GM15510 (cell line): Measurements from ENCODE around the gene STK16.
A peak's percentile ranks its signal among the peaks of the same experiment; 100 is the strongest.

Experiments
- POLR2A ChIP-seq: IDR thresholded peaks from 3 replicates; pipeline ENCODE4 v1.6.1; 2011; ENCODE audit warnings: borderline replicate concordance; ENCODE audit not compliant: insufficient read length; ENCODE audit errors: extremely low read depth

Gene STK16

GRCh38 chr2:219225350-219225749 is 19.9 kb upstream of the STK16 start:
- TF ChIP-seq POLR2A = no peak

- TF ChIP-seq POLR2A = no peak
Measured at GRCh38 chr2:219228041-219228910, 17.0 kb upstream of the STK16 start.

GRCh38 chr2:219228911-219229304 is 16.4 kb upstream of the STK16 start:
- TF ChIP-seq POLR2A = peak; percentile 35

DNA sequence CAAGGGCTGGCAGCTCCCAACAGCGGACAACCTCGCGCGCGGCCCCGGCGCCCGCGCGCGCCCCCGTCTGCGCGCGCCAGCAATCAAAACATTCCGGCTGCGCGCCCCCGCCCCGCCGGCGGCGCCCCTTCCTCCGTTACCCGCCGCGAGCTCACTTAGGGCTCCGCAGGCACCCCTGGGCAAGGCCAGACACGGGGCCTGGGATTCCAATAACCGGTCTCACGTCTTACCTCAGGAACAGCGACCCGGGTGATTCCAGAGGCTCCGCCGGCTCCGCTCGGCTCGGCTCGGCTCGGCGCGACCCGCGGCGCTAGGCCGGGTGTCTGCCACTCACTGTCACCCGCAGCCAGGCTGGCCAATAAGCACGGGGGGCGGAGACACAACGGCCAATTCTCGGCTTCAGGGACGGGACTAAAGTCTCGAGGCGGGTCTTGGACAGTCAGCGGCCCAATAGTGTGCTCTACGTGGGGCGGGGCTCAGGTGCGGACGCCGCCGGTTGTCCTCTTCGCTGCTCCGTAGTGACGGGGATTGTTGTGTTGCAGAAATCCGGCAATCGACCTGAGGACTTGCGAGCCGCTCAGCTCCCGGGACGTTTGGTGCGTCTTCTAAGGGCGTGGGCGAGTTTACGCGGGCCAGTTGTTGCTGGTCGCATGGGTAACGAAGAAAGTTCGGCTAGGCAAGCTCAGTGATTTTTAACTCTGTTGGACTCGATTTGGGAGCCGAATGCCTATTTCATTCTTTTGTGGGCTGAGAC is 15.8 kb upstream of the STK16 start, which contains the start of the genes ANKZF1 and ATG9A:
Gene ANKZF1 (plus strand): TSS at position 502 of the 754 bp plus-strand sequence. CDS start 452 bp downstream, outside the sequence.
Gene ATG9A (minus strand): TSS at position 332 of the 754 bp plus-strand sequence. CDS start 1,612 bp downstream, outside the sequence.
- TF ChIP-seq POLR2A = peak; percentile 85

DNA sequence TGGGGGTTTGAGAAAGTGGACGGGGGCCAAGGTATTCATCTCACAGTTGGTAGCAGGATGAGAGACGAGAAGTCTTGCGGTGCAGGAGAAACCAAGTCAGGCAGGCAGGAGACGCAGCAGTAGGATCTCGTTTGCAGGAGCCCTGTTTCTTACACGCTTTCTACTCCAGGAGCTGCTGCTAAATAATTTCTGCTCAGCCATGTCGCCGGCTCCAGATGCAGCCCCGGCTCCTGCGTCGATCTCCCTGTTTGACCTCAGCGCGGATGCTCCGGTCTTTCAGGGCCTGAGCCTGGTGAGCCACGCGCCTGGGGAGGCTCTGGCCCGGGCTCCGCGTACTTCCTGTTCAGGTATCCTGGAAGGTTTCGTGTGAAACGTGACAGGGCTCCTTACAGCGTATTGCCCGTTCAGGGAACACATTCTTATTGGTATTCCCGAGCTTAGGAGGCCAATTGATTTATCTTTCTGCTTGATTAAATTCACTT is 15.2 kb upstream of the STK16 start:
- TF ChIP-seq POLR2A = peak; percentile 4

DNA sequence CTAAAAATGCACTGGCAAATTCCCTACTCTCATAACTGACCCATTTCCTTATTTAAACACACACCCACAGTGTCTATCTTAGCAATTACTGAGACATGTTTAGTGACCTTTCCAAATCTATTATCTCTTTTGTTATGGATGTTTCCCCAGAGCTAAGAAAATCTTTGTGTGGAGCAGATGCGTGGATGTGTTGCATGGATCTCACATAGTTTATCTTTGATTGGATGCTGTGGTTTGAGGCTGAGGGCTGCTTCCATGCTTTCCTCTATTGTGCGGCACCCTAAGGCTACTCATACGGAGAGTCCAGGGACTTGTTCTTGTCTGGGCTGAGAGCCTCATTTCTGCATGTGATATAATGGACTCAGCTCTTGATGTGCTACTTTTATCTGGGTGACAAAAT is 10.9 kb upstream of the STK16 start:
- TF ChIP-seq POLR2A = no peak

DNA sequence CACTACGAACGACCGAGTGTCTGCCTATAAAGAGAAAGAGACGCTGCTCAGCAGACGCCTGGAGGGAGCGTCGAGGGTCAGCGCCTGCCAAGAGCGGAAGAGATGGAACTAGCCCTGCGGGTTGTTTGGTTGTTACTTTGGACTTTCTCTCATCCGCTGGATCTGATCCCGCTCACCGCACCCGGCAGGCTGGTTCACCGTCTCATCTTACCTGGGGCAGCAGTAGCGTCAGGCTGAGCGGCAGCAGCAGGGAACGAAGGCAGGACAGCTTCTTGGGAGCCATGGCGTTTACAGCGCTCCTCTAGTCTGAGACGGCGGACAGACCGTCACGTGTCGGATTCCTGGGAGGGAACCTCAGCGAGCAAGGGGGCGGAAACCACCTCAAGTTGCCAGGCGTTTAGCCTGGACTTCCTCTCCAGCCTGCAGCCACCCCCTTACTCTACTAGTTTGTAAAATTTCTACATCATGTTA is 2.0 kb upstream of the STK16 start:
- TF ChIP-seq POLR2A = no peak

DNA sequence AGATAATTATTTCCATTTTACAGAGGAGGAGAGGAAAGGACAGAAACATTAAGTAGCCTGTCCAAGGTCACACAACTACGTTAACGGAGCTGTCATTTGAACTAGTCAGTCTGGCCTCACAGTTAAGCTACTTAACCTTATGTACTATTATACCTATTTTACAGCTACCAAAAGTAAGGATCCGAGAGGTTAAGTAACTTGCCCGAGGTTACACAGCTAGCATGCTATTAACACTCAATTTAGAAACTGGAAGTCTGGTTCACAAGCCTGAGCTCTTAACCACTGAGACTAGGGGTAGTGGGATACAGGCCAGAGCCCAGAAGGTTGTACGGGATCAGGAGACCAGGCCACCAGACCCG is 511 bp upstream of the STK16 start:
- TF ChIP-seq POLR2A = no peak

- TF ChIP-seq POLR2A = no peak
Measured at GRCh38 chr2:219245899-219246230, 586 bp downstream of the STK16 start.

- no peak for TF ChIP-seq POLR2A
Measured at GRCh38 chr2:219246559-219246958, 1.3 kb downstream of the STK16 start.

GRCh38 chr2:219247678-219248642 is 2.7 kb downstream of the STK16 start:
- no peak for TF ChIP-seq POLR2A

DNA sequence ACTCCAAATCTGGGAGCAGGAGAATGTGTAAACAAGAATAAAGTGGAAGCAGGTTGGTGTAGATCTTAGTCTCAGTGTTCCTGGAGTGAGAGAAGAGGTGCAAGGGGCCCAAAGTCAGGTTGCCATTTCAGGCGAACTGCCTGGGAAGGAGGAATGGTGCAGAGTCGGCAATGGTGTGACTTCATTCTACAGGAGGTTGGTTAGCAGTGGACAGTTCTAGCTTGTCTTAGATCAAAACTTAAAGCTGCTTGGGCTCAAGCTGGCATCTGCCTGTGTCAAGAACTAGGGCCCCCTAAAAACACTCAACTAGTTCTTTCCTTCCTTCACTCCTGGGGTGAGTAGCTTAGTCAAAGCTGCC is 3.5 kb downstream of the STK16 start:
- no peak for TF ChIP-seq POLR2A

DNA sequence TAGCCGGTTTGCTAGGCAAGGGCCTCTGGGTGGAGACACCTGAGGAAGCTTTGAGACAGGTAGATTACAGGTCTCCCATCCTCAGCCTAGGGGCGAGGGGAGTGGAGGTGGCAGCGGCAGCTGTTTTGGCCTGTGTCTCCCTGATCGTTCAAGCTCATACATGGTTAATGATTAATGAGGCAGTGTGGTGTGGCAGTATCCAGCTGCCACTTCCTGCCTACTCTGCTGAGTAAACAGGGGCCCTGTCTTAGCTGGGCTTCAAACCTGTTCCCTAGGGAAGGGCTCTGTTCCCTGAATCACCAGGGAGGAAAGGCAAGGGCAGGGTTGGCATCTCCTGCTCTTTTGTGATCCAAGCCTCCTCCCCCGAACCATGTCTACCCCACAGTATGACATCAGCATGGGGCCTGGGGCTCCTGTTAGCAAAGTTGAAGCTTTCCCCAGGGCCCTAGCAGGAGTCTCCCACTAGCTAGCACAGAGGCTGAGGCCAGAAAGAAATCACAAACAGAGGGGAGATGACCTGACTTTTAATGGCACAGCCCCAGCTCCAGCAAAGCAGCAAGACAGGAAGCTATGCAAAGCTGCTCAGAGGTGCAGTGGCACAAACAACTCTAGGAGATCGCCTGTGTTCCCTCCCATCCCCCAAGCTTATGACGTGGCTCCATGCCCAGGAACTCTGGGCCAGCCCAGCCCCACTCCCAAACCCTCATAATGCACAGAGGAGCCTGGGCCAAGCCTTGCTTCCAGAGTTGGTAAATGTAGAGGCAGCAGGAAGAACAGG is 4.1 kb downstream of the STK16 start:
- peak; percentile 39 for TF ChIP-seq POLR2A
